Chondrocyte (in vitro differentiated cells): ENCODE results near the gene GAS6. TPM values are rescaled to one million over a fixed set of nuclear protein-coding genes. Genes with fewer than 3 reads are reported as not detected.

Experiments
- DNase-seq: peaks from one replicate; pipeline ENCODE4 v3.0.0; 2021; ENCODE audit warnings: mixed read lengths, low spot score
- H3K27ac Mint-ChIP-seq: one replicate; pipeline ENCODE4 v1.8.0; 2021; ENCODE audit warnings: mild to moderate bottlenecking, moderate library complexity, mixed read lengths; ENCODE audit not compliant: unreplicated experiment
- H3K27me3 Mint-ChIP-seq: 2 replicates; pipeline ENCODE4 v1.8.0; 2021; ENCODE audit warnings: low read depth, mixed read lengths
- H3K36me3 Mint-ChIP-seq: 2 replicates; pipeline ENCODE4 v1.8.0; 2021; ENCODE audit warnings: low read depth, mixed read lengths
- H3K4me1 Mint-ChIP-seq: 2 replicates; pipeline ENCODE4 v1.8.0; 2021; ENCODE audit warnings: low read depth, mild to moderate bottlenecking, mixed read lengths
- H3K4me3 Mint-ChIP-seq: one replicate; pipeline ENCODE4 v1.8.0; 2021; ENCODE audit warnings: mild to moderate bottlenecking, moderate library complexity, mixed read lengths; ENCODE audit not compliant: unreplicated experiment
- H3K9me3 Mint-ChIP-seq: 2 replicates; pipeline ENCODE4 v1.8.0; 2021; ENCODE audit warnings: low read depth, mixed read lengths
- total RNA-seq: library from RNA; stranded (reverse); gene quantifications from 3 replicates; pipeline ENCODE4 v1.2.1, GENCODE V29; 2021
- TF ChIP-seq, protein P1 (sequence below): fragments of 200-600 bp; sonication (generic); IDR thresholded peaks from 2 replicates; pipeline ENCODE4 v1.5.0; 2021; ENCODE audit warnings: antibody characterized with exemption, mild to moderate bottlenecking, moderate library complexity

GAS6 gene
- total RNA-seq, 1 donor from 2014 or later = 111 TPM

DNA sequence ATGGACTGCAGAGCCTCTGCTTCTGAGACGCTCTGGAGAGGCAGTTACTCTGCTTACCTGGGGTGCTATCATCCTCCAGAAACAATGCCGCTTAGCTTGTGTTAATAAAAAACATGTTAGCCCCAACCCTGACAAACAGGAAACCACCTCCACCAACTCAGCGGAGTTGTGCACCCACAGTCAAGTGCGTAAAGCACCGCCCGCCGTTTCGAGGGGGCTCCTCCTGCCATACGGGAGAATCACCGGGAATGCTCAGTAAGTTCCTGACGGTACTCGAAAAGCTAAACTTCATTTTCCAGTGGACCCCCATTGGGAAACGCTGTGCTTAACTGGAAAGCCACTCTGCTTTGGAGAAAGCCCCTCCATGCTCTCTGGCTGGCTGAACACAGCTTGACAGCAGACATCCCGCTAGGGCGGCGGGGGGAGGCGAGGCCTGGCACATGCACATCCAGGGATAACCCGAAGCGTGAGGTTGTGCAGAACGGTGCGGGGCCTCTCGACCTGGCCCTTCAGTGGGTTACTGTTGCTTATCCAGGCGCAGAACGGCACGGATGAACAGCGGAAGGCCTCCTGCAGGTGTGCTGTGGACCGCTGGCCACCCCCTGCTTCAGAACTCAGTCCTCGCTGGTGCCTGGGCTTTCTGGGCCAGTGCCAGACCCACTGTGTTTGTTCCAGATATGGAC lies 17.1 kb downstream of the GAS6 start:
- DNase-seq = peak; percentile 90
- peaks cover 8% of the 10 kb centered on the region for H3K36me3 Mint-ChIP-seq

DNA sequence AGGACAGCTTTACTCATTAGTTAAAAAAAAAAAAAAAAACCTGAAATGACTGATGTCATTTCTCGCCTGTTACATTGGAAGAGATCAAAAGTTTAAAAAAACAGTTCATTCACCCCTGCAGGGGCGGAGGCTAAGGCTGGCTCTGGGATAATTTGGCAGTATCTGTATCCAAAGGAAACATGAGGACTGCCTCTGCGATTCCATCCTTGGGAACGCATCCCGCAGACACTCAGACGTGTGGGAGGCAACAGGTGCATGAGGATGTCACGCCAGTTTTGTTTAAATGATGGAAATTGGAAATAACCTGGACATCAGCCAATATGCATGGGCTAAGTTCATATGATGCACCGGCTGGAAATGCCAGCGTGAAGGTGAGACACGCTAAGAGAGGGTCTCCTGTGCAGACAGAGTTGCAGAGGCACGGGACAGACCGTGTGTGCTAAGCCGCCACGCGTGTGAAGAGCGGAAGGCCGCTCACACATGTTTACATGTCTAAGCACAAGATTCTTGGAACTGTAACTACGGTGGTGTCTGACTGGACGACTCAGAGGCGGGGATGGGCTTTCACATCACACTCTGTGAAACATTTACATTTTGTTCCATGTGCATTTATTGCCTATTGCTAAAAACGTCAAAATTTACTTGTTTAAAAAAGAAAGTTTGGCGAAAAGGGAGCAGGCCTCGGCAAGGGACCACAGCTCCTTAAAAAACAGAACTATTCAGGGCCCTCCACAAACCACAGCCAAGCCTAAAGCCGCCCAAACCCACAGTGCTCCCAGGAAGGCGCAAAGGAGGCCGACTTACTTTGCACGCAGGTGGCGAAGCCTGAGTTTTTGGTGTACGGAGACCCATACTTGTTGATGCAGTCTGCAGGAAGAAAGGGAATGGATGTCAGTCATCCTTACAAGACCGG lies 17.9 kb downstream of the GAS6 start:
- Mint-ChIP-seq H3K4me1 (peaks cover 14% of the 10 kb centered on the region), H3K27ac (no peak overlapping the region), H3K36me3 (peaks cover 8% of the 10 kb centered on the region), H3K27me3 (no peaks in the 10 kb centered on the region), H3K4me3 (no peak overlapping the region), H3K9me3 (no peaks in the 10 kb centered on the region)
- DNase-seq = peak; percentile 69
- TF ChIP-seq, protein P1, sequence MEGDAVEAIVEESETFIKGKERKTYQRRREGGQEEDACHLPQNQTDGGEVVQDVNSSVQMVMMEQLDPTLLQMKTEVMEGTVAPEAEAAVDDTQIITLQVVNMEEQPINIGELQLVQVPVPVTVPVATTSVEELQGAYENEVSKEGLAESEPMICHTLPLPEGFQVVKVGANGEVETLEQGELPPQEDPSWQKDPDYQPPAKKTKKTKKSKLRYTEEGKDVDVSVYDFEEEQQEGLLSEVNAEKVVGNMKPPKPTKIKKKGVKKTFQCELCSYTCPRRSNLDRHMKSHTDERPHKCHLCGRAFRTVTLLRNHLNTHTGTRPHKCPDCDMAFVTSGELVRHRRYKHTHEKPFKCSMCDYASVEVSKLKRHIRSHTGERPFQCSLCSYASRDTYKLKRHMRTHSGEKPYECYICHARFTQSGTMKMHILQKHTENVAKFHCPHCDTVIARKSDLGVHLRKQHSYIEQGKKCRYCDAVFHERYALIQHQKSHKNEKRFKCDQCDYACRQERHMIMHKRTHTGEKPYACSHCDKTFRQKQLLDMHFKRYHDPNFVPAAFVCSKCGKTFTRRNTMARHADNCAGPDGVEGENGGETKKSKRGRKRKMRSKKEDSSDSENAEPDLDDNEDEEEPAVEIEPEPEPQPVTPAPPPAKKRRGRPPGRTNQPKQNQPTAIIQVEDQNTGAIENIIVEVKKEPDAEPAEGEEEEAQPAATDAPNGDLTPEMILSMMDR = no peak

More for the DNA sequence above, 17.1 kb downstream of the GAS6 start:
- Mint-ChIP-seq H3K27me3 (no peaks in the 10 kb centered on the region), H3K4me1 (peaks cover 14% of the 10 kb centered on the region), H3K27ac (no peak overlapping the region), H3K9me3 (no peaks in the 10 kb centered on the region), H3K4me3 (no peak overlapping the region)
- TF ChIP-seq, protein P1 = no peak

DNA sequence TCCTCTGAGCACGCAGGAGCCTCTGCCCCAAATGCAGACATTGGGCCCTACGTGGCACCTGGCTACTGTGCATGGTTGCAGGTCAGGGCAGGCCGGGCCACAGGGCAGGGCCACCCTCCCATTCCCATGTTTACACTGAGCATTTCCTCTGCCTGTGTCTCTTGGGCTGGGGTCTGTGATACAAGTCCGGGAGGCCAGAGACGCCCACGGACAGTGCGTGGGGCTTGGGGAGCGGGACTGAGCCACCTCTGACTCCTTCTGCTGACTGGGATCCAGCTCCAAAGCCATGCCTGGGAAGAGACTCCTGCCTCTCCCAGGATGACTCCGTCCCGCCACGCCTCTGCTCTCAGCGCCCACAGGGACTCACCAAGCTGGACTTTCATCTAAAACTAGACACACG lies 18.8 kb downstream of the GAS6 start:
- Mint-ChIP-seq H3K36me3 (peaks cover 8% of the 10 kb centered on the region), H3K4me1 (peaks cover 14% of the 10 kb centered on the region), H3K27ac (no peak overlapping the region), H3K4me3 (no peak overlapping the region), H3K27me3 (no peaks in the 10 kb centered on the region), H3K9me3 (no peaks in the 10 kb centered on the region)
- DNase-seq = peak; percentile 63
- TF ChIP-seq, protein P1 = no peak

DNA sequence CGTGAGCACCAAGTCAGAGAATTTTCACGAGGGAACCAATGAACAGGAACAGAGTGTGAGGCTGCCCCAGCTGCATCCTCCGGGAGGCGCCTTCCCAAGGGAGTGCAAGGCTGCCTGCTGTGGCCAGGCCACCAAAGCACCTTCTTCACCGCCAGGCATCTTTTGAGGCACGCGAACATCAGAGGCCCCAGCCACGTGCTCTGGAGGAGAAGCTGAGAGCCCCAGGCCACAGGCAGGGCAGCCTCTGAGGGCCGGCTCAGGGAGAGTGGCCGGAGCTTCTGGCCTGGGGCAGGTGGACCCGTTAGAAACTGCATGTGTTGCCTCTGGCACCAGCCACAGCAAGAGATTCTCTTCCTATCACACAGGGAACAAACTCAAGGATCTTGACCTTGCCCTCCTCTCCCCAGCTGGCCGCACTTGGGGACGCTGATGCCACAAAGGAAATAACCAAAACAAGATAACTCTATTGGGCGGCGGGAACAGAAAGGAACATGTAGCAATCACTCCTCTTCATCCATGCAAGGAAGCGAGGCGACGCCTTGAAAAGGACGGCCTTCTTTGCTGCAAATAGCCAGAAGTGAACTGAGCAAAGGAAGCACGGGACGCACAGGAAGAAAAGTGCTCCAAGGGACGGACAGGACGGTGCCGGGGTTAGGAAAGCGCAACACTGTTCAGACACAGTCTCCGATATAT lies 19.9 kb downstream of the GAS6 start:
- TF ChIP-seq, protein P1 = no peak
- H3K27ac Mint-ChIP-seq = no peak overlapping the region

DNA sequence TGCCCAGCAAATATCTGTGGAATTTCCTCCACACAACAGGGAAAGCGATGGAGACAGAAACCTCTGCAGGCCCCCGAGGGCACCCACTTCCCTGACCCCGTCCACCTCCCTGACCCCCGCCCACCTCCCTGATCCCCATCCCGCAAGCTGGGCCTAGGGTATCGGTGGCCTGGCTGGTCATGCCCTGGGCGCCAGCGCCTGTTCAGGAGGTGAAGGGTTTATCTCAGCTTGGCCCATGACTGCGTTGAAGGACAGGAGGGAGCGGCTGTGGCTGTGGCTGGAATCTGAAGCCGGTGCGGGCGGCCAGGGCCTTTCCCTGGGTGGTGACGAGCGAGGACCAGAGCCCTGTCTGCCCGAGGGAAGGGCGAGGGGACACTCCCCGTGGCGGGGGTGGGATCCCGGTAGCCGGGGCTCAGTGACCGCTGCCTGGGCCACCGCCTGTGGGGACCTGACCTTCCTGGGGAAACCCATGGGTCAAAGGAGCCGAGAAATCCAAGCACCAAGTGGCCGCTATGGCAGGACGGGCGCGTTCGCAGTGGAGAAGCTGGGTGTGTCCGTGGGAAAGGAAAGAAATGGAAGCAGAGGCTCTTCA lies 20.7 kb downstream of the GAS6 start:
- no peaks in the 10 kb centered on the region for H3K27me3 Mint-ChIP-seq
- peak; percentile 91 for DNase-seq
- H3K4me1 Mint-ChIP-seq = peaks cover 13% of the 10 kb centered on the region
- no peak overlapping the region for H3K27ac Mint-ChIP-seq
- H3K4me3 Mint-ChIP-seq = no peak overlapping the region
- peaks cover 8% of the 10 kb centered on the region for H3K36me3 Mint-ChIP-seq
- TF ChIP-seq, protein P1 = no peak
- no peaks in the 10 kb centered on the region for H3K9me3 Mint-ChIP-seq

More for the DNA sequence above, 19.9 kb downstream of the GAS6 start:
- peaks cover 12% of the 10 kb centered on the region for H3K4me1 Mint-ChIP-seq
- peak; percentile 68 for DNase-seq
- no peaks in the 10 kb centered on the region for H3K27me3 Mint-ChIP-seq
- no peak overlapping the region for H3K4me3 Mint-ChIP-seq
- H3K9me3 Mint-ChIP-seq = no peaks in the 10 kb centered on the region
- H3K36me3 Mint-ChIP-seq = peaks cover 8% of the 10 kb centered on the region
